LNCAP (cell line): Measurements from ENCODE around the gene PRKCZ.

Experiments used
- TF ChIP-seq, protein P1 (sequence below): fragments of 450-650 bp; IDR thresholded peaks from 2 replicates; pipeline ENCODE4 v1.5.1; 2017; ENCODE audit warnings: mild to moderate bottlenecking

PRKCZ gene

DNA sequence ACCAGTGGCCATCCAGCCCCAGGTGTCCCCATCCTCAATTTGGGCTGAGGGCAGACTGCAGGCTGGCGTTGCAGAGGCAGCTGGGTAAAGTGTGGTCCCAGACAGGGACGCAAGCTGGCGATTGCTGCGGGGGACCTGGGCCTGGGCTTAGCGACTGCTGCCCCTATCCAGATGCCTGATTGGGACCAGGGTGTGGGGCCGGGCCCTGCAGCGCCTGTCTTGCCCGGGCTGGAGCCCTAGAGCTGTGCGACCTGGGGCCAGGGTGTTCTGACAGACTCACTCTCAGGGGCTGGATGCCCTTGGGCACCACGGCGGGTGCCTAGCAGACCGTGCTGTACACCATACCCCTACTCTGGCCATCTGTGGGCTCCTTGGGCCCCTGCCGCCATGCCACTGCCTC is 160.6 kb downstream of the PRKCZ start:
- TF ChIP-seq, protein P1, sequence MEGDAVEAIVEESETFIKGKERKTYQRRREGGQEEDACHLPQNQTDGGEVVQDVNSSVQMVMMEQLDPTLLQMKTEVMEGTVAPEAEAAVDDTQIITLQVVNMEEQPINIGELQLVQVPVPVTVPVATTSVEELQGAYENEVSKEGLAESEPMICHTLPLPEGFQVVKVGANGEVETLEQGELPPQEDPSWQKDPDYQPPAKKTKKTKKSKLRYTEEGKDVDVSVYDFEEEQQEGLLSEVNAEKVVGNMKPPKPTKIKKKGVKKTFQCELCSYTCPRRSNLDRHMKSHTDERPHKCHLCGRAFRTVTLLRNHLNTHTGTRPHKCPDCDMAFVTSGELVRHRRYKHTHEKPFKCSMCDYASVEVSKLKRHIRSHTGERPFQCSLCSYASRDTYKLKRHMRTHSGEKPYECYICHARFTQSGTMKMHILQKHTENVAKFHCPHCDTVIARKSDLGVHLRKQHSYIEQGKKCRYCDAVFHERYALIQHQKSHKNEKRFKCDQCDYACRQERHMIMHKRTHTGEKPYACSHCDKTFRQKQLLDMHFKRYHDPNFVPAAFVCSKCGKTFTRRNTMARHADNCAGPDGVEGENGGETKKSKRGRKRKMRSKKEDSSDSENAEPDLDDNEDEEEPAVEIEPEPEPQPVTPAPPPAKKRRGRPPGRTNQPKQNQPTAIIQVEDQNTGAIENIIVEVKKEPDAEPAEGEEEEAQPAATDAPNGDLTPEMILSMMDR = no peak

DNA sequence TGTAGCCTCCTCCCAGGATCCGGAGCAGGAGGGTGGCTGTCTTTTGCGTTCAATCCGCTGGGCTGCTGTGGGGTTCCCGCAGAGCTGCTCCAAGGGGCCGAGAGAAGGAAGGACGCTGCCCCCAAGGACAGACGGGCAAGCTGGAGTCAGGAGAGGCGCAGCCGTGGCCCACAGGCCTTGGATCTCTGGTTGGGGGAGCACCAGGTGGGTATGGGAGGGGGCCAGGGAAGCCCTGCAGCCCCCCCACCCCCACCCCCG is 162.0 kb downstream of the PRKCZ start:
- TF ChIP-seq, protein P1 = no peak

DNA sequence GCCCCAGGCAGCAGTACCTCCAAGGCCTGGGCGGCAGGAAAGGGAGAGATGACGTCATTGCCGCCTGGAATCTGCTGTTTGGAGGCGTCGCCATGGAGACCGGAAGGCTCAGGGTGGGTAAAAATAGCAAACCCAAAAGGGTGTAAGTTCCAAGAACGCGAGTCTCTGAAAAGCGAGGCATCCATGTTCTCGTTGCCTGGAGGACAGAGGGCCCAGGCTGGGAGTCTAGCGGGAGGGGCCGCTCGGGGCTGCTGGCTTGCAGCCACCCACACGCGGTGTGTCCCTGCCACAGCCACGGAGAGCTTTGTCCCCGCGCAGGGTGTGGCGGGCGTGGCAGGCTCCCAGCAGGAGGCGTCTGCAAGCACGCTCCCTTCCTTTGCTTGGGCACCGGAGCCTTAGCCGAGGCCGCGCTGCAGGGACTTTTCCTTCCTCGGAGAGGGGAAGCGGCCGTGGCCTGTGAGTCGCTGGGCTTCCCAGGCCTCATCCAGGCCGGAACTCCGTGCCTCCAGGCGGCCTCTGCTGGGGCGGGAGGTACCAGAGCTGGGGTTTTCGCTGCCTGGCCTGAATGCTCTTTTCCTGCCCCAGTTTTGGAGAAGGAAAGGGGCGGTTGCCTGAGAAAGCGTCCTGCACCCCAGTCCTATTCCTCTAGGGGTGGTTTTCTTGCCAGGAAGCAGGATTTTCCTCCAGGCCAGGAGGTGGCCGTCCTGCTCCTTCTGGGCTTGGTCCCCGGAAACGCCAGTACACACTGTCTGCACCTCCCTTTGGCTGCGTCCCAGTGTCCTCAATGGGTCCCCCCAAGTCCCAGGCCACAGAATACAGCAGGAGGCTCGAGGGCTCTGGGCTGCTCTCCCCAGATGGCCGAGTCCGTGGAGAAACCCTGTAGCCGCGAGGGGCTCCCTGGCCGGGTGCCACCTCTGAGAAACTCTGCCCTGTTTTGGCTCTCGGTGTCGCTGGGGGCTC is 162.6 kb downstream of the PRKCZ start:
- TF ChIP-seq, protein P1 = no peak

DNA sequence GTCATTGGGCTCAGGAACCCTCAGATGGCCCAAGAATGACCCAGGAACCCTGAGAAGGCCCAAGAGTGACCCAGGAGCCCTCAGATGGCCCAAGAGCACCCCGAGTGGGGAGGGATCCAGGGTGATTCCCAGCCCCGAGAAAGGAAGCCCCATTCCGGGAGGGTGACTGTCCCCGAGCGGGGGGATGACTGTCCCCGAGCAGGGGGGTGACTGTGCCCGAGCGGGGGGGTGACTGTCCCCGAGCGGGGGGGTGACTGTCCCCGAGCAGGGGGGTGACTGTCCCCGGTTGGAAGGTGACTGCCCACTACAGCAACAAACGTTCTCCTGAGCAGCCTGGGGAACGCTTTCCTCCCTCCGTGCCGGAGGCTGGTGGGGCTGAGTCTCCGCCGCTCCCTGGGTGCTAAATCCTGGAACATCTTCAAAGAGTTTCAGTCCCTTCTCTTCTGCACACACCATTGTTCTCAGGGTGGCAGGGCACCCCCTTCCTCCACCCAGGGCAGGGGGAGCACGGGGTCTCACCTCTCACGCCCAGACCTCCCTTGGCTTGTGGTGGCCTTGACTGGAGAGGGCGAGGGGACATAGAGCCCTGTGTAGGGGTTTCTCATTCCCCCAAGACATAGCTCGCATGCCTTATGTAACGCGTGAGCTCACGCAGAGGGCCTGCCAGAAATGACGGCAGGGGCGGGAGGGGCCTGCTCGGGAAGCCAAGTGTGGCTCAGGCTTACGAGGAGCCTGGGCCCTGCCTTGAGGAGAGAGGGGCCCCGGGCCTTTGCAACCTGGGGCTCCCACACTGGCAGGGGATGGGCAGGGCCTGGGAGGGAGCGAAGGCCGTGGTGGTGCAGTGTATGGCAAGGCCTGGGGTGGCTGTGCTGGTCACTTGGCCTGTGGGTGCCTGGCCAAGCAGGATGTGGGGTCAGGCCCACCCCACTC is 163.6 kb downstream of the PRKCZ start:
- TF ChIP-seq, protein P1 = no peak

DNA sequence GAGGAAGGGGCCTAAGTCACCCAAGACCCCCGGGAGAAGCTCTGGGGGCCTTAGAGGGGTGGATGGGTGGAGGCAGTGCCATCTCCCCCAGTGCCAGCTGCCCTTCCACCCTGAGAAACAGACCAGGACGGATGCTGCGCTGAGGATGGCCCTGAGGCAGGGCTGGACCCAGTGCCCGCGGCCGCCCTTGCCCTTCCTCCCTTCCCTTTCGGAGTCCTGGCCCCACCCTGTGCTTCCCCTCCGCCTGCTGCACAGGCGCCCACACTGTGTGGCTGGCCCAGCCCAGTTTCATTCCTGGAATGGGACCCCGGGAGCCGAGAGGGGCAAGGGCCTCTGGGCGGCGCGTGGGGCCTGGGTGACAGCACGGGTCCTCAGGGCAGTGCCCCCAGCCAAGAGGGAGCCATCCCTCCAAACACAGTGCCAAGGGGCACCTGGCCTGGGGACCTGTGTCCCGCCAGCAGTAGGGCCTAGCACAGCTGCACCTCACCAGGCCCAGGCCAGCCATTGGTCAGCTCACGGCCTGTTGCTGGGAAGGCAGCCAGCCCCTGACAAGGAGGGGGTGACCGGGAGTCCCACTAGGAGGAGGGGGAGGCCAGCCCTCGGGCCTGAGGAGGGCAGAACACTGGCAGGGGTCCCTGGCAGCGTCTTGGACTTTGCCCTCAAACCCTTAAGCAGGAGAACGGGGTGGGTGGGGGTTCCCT is 164.5 kb downstream of the PRKCZ start:
- TF ChIP-seq, protein P1 = no peak

DNA sequence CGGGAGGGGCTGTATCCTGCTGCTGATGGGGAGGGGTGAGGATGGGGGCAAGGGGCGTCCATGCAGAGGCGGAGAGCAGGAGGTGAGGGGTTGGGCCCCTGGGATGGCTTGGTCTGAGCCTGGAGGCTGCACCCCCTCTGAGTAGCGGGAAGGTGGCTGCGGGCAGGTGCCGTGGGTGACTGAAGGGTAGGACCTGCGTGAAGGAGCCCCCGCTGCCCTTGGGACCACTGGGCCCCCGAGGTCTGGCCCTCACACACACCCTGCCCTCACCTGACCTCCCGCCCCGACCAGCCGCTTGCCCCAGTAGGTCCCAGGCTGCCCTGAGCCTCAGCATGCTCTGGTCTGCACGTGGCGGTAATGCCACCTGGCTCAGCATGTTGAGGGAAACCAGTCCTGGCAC is 165.1 kb downstream of the PRKCZ start:
- TF ChIP-seq, protein P1 = no peak
